Prostate gland (tissue), 2 donors: ENCODE measurements around the gene NUDT1. TPM values are rescaled to one million over a fixed set of nuclear protein-coding genes. Genes with fewer than 3 reads are reported as not detected.

Experiments used
- DNase-seq: peaks from one replicate; pipeline ENCODE4 v3.0.0-alpha.2; 2019; ENCODE audit warnings: low spot score
- H3K27ac ChIP-seq, 2 donors: fragments of 200-600 bp; sonication (generic); 2 replicates each; pipeline ENCODE4 v1.5.1; 2017 to 2019
- H3K27me3 ChIP-seq: fragments of 200-600 bp; sonication (generic); replicated peaks from 2 replicates; pipeline ENCODE4 v1.5.1; 2019; ENCODE audit not compliant: insufficient read depth
- H3K36me3 ChIP-seq, 2 donors: fragments of 200-600 bp; sonication (generic); 1 replicate in 1 of 2; 2 replicates in 1 of 2; pipeline versions ENCODE4 v1.5.1 to v1.8.1; 2017 to 2019
- H3K4me1 ChIP-seq: fragments of 200-600 bp; sonication (generic); replicated peaks from 2 replicates; pipeline ENCODE4 v1.5.1; 2019
- H3K4me3 ChIP-seq, 2 donors: fragments of 200-600 bp; sonication (generic); 2 replicates each; pipeline ENCODE4 v1.5.1; 2017 to 2019
- H3K9me3 ChIP-seq: fragments of 200-600 bp; sonication (generic); 2 replicates; pipeline ENCODE4 v1.5.1; 2017
- POLR2A ChIP-seq: fragments of 450-650 bp; IDR thresholded peaks from one replicate; pipeline ENCODE4 v1.6.1; 2016; ENCODE audit warnings: antibody characterized with exemption, mild to moderate bottlenecking
- POLR2AphosphoS5 ChIP-seq: sonication (generic); formaldehyde crosslinking; IDR thresholded peaks from one replicate; pipeline ENCODE4 v1.6.1; 2017; ENCODE audit warnings: antibody characterized with exemption
- WGBS: methylation state at CpG from one replicate; pipeline ENCODE4 v1.1.5; 2018; 5-methylcytosine and 5-hydroxymethylcytosine counted together
- intact Hi-C: fragments of 100-400 bp; cut with DNase I; formaldehyde crosslinking; loops from one replicate; pipeline ENCODE4 v1.14.2; 2022
- total RNA-seq, 2 donors: library from RNA; depleted of rRNA; stranded (reverse); fragments of >200 nt; gene quantifications; one replicate each; pipeline ENCODE4 v1.1.0, GENCODE V29; 2016
- TF ChIP-seq, protein P1 (sequence below), 4 experiments: fragments of 200-600 bp in 2 of 4; fragments of 450-650 bp in 2 of 4; sonication (generic) in 2 of 4; IDR thresholded peaks; 1 replicate in 3 of 4; 2 replicates in 1 of 4; pipeline ENCODE4 v1.5.1; 2016 to 2019; ENCODE audit warnings: antibody characterized with exemption in 4 of 4, mild to moderate bottlenecking in 2 of 4, moderate library complexity in 2 of 4

Gene NUDT1
- total RNA-seq, 2 donors from 2014 or later = 18.1 to 35.3 TPM

DNA sequence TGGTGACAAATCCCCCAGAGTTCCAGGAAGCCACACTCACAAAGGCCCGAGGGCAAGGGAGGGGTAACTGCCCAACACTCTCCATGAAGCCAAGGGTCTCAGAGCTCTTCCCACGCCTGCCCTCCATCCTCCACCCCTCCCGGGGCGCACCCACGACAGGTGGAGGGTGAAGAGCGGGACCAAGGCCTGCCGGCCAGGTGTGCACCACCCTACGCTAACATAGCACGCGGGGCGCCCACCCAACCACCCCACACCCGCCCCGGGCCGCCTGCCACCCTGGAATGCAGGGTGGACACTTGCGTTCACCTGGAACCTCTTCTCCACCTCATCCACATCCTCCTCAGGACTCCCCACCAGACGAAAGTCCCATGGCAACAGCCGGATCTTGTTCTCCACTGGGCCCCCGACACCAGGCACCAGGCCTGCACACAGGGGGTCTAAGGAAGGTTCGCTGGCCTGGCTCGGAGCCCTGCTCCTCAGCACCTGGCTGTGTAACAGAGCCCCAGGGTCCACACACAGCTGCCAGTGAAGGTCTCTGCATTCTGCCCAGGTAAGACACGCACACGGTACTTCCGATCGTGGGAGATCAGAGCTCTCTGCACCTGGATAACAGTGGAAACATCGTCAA is 42.0 kb upstream of the NUDT1 start:
- H3K4me3 ChIP-seq = no peak overlapping the region
- intact Hi-C loops = no loop called here
- TF ChIP-seq POLR2AphosphoS5 (no peak), POLR2A (no peak)
- TF ChIP-seq, protein P1, sequence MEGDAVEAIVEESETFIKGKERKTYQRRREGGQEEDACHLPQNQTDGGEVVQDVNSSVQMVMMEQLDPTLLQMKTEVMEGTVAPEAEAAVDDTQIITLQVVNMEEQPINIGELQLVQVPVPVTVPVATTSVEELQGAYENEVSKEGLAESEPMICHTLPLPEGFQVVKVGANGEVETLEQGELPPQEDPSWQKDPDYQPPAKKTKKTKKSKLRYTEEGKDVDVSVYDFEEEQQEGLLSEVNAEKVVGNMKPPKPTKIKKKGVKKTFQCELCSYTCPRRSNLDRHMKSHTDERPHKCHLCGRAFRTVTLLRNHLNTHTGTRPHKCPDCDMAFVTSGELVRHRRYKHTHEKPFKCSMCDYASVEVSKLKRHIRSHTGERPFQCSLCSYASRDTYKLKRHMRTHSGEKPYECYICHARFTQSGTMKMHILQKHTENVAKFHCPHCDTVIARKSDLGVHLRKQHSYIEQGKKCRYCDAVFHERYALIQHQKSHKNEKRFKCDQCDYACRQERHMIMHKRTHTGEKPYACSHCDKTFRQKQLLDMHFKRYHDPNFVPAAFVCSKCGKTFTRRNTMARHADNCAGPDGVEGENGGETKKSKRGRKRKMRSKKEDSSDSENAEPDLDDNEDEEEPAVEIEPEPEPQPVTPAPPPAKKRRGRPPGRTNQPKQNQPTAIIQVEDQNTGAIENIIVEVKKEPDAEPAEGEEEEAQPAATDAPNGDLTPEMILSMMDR (IDR thresholded peaks at IDR 0.05) = no peak
- peaks cover 10% of the 10 kb centered on the region for H3K4me1 ChIP-seq
- no peaks in the 10 kb centered on the region for H3K9me3 ChIP-seq
- H3K36me3 ChIP-seq = no peaks in the 10 kb centered on the region
- H3K27ac ChIP-seq = no peak overlapping the region
- no peaks in the 10 kb centered on the region for H3K27me3 ChIP-seq
- no peak for DNase-seq
- WGBS = 91% methylated on average over 25 of the region's 25 CpGs

DNA sequence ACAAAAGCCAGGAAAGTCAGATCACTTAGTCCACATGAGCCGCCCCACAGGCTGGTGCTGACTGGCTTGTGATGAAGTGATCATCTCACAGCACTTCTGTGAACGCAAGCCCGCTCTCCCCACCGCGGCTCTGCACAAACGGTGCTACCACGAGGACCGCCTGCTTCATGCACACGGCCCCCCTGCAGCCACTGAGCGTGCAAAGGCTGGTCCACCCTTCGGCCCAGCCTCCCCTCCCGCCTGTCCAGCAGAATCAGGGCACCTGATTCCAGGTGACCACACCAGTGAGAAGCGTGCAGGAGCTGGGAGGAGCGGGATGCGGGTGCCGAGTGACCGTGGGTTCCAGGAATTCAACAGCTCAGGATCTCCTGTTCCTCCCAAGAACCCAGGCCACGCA is 41.4 kb upstream of the NUDT1 start:
- peaks cover 10% of the 10 kb centered on the region for H3K4me1 ChIP-seq
- no peaks in the 10 kb centered on the region for H3K36me3 ChIP-seq
- H3K9me3 ChIP-seq = no peaks in the 10 kb centered on the region
- TF ChIP-seq POLR2A = no peak
- no peak for TF ChIP-seq POLR2AphosphoS5
- TF ChIP-seq, protein P1 (IDR thresholded peaks at IDR 0.05) = no peak
- no peak overlapping the region for H3K4me3 ChIP-seq
- DNase-seq = no peak
- H3K27me3 ChIP-seq = no peaks in the 10 kb centered on the region
- 93% methylated on average over 18 of the region's 18 CpGs for WGBS
- no peak overlapping the region for H3K27ac ChIP-seq
- intact Hi-C loops = no loop called here

DNA sequence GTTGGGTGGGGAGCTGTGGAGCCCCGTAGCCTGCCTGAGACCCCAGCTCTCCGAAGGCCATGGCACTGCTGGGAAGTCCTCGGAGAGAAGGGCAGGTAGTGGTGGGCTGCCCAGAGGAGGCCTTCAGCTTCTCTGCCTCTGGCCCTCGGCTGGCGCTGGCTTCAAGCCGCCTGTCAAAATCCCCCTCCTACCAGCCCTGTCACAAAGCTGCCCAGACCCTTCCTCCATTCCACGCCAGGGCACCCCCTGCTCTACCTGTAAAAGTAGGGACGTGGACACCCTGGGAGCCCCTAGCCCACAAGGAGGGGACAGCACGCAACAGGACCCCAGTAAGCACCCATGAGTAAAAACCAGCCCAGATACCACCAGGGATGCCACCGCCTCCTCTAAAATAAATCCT is 40.9 kb upstream of the NUDT1 start:
- H3K27ac ChIP-seq = no peak overlapping the region
- TF ChIP-seq POLR2AphosphoS5 (no peak), POLR2A (no peak)
- TF ChIP-seq, protein P1 (IDR thresholded peaks at IDR 0.05) = no peak
- H3K4me3 ChIP-seq = no peak overlapping the region
- no peak for DNase-seq
- peaks cover 6% of the 10 kb centered on the region for H3K4me1 ChIP-seq
- H3K36me3 ChIP-seq = no peaks in the 10 kb centered on the region
- H3K9me3 ChIP-seq = no peaks in the 10 kb centered on the region
- WGBS = 95% methylated on average over 9 of the region's 10 CpGs
- no peaks in the 10 kb centered on the region for H3K27me3 ChIP-seq
- intact Hi-C loops = no loop called here

DNA sequence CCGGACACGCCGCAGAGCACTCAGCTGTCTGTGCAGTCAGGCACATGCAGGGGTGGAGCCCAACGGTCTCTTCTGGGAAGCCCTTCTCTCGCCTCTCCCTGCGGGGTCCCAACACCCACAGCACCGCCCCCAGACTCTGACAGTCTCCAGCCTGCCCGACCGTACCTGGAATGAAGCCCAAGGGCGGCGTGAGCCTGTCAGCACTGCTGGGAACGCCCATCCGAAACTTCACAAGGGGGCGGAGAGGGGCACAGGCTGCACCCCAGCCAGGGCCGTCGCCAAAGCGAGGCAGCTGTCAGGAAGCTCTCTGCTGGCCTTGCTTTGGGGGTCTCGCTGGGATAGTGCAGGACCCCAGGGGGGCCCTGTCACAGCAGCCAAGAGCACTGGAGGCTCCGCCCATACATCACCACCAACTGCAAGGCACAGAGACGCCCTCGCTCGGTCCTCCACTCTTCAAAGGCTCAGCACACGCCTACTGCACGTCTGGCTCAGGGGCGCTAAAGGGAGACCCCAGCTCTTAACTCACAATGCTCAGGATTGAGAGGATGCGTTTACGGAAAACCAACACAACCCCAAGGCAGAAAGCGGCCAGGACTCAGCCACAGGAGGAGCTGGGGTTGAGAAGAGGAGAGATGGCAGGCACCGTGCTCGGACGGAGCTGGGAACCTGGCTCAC is 40.2 kb upstream of the NUDT1 start:
- no peak for DNase-seq
- Histone ChIP-seq H3K4me1 (peaks cover under 1% of the 10 kb centered on the region), H3K27ac (no peak overlapping the region), H3K4me3 (no peak overlapping the region), H3K27me3 (no peaks in the 10 kb centered on the region), H3K36me3 (no peaks in the 10 kb centered on the region), H3K9me3 (no peaks in the 10 kb centered on the region)
- no peak for TF ChIP-seq POLR2AphosphoS5
- TF ChIP-seq, protein P1 (IDR thresholded peaks at IDR 0.05) = no peak
- TF ChIP-seq POLR2A = no peak
- intact Hi-C loops = no loop called here
- WGBS = 80% methylated on average over 26 of the region's 31 CpGs

GRCh38 chr7:2202361-2202761 is 39.7 kb upstream of the NUDT1 start:
- H3K27ac ChIP-seq = no peak overlapping the region
- no peaks in the 10 kb centered on the region for H3K36me3 ChIP-seq
- no peak overlapping the region for H3K4me3 ChIP-seq
- no peak for DNase-seq
- H3K27me3 ChIP-seq = no peaks in the 10 kb centered on the region
- no peak for TF ChIP-seq POLR2A
- TF ChIP-seq, protein P1 (IDR thresholded peaks at IDR 0.05) = no peak
- no peak for TF ChIP-seq POLR2AphosphoS5
- H3K9me3 ChIP-seq = no peaks in the 10 kb centered on the region
- WGBS = 89% methylated on average over 14 of the region's 14 CpGs
- H3K4me1 ChIP-seq = no peaks in the 10 kb centered on the region
- intact Hi-C loops = no loop called here
